B cell (primary cell): ENCODE results near the gene SPOCD1. TPM values are rescaled to one million over a fixed set of nuclear protein-coding genes. Genes with fewer than 3 reads are reported as not detected.

Experiments
- ATAC-seq: fragments of 200-7000 bp; cut with Tn5 transposase; one replicate; pipeline ENCODE4 v1.10.0; 2021; ENCODE audit warnings: low read depth, mild to moderate bottlenecking, moderate number of reproducible peaks, moderate library complexity
- CTCF ChIA-PET: fragments of 350-600 bp; sonication (Branson Sonifier 250); formaldehyde crosslinking; loops from one replicate; lab custom pipeline; 2021; ENCODE audit warnings: antibody characterized with exemption, inconsistent platforms; lab: Charles Lee
- POLR2A ChIA-PET: fragments of 350-600 bp; sonication (Branson Sonifier 250); formaldehyde crosslinking; loops from one replicate; lab custom pipeline; 2021; ENCODE audit warnings: antibody characterized with exemption; lab: Charles Lee
- DNase-seq: peaks from one replicate; pipeline ENCODE4 v3.0.0; 2013
- H2AFZ ChIP-seq: 2 replicates; pipeline ENCODE4 v1.6.1; 2012; ENCODE audit warnings: mild to moderate bottlenecking, low read depth, low read length; ENCODE audit not compliant: insufficient read depth, poor library complexity, severe bottlenecking
- H3K27ac ChIP-seq, 2 donors: 1 replicate in 1 of 2; 2 replicates in 1 of 2; pipeline ENCODE4 v1.5.1; 2012 to 2013; ENCODE audit warnings: low read length in 2 of 2, mild to moderate bottlenecking in 2 of 2, moderate library complexity in 1 of 2
- H3K27me3 ChIP-seq, 4 experiments: fragments of 200-600 bp in 1 of 4; sonication (generic) in 1 of 4; replicated peaks in 1 of 4; 1 replicate in 2 of 4; 2 replicates in 2 of 4; pipeline versions ENCODE4 v1.6.1 to v1.7.0; 2013 to 2016; ENCODE audit warnings: low read length in 3 of 4, mild to moderate bottlenecking in 2 of 4, mixed read lengths in 1 of 4, moderate library complexity in 1 of 4; ENCODE audit not compliant: insufficient read depth in 4 of 4, control insufficient read depth in 3 of 4; ENCODE audit errors: control extremely low read depth in 1 of 4
- H3K36me3 ChIP-seq, 2 experiments: replicated peaks in 1 of 2; 1 replicate in 1 of 2; 2 replicates in 1 of 2; pipeline versions ENCODE4 v1.6.1 to v1.7.1; 2013; ENCODE audit warnings: low read length in 1 of 2; ENCODE audit not compliant: insufficient read depth in 2 of 2, control insufficient read depth in 1 of 2; ENCODE audit errors: control extremely low read depth in 1 of 2, extremely low read depth in 1 of 2
- H3K4me1 ChIP-seq, 2 donors: fragments of 200-600 bp in 1 of 2; sonication (generic) in 1 of 2; 1 replicate in 1 of 2; 2 replicates in 1 of 2; pipeline versions ENCODE4 v1.5.1 to v1.6.1; 2013 to 2017; ENCODE audit warnings: low read length in 2 of 2; ENCODE audit not compliant: control insufficient read depth in 2 of 2, insufficient read depth in 2 of 2
- H3K4me2 ChIP-seq: replicated peaks from 2 replicates; pipeline ENCODE3; 2012; ENCODE audit warnings: mild to moderate bottlenecking, low read depth, low read length; ENCODE audit not compliant: poor library complexity, severe bottlenecking
- H3K4me3 ChIP-seq, 5 experiments: fragments of 200-600 bp in 1 of 5; sonication (generic) in 1 of 5; 1 replicate in 3 of 5; 2 replicates in 2 of 5; pipeline versions ENCODE4 v1.5.1 to v1.7.0; 2011 to 2016; ENCODE audit warnings: low read length in 4 of 5, mild to moderate bottlenecking in 4 of 5, low read depth in 2 of 5, control low read depth in 1 of 5, moderate library complexity in 1 of 5; ENCODE audit not compliant: insufficient read depth in 1 of 5; ENCODE audit errors: control extremely low read depth in 1 of 5, extremely low read depth in 1 of 5
- H3K79me2 ChIP-seq: fragments of 200-600 bp; sonication (generic); one replicate; pipeline ENCODE4 v1.6.0; 2016; ENCODE audit warnings: low read length; ENCODE audit not compliant: control insufficient read depth, insufficient read depth
- H3K9ac ChIP-seq: fragments of 200-600 bp; sonication (generic); 2 replicates; pipeline ENCODE4 v1.6.1; 2017; ENCODE audit warnings: mild to moderate bottlenecking, low read length, moderate library complexity
- H3K9me3 ChIP-seq, 3 donors: one replicate each; pipeline versions ENCODE4 v1.6.1 to v1.7.1; 2013; ENCODE audit warnings: low read length in 2 of 3; ENCODE audit not compliant: control insufficient read depth in 2 of 3, insufficient read depth in 1 of 3; ENCODE audit errors: control extremely low read depth in 1 of 3
- H4K20me1 ChIP-seq: 2 replicates; pipeline ENCODE4 v1.6.0; 2012; ENCODE audit warnings: mild to moderate bottlenecking, low read length; ENCODE audit not compliant: insufficient read depth, control insufficient read depth, poor library complexity, severe bottlenecking
- H3K27ac Mint-ChIP-seq: one replicate; pipeline ENCODE4 v1.8.0; 2021; ENCODE audit warnings: mixed read lengths
- H3K27me3 Mint-ChIP-seq: one replicate; pipeline ENCODE4 v1.8.0; 2021; ENCODE audit warnings: mixed read lengths
- H3K4me1 Mint-ChIP-seq: one replicate; pipeline ENCODE4 v1.8.0; 2021; ENCODE audit warnings: mixed read lengths
- H3K4me3 Mint-ChIP-seq: one replicate; pipeline ENCODE4 v1.8.0; 2021; ENCODE audit warnings: mixed read lengths
- H3K9me3 Mint-ChIP-seq: one replicate; pipeline ENCODE4 v1.8.0; 2022; ENCODE audit warnings: mixed read lengths; ENCODE audit not compliant: insufficient read depth
- EZH2 ChIP-seq: IDR thresholded peaks from 2 replicates; pipeline ENCODE4 v1.6.1; 2012; ENCODE audit warnings: borderline replicate concordance, low read depth, mild to moderate bottlenecking, moderate library complexity, low read length; ENCODE audit not compliant: insufficient read depth, poor library complexity, severe bottlenecking
- WGBS: methylation state at CpG from one replicate; pipeline ENCODE4 v1.1.5; 2013; ENCODE audit warnings: missing lambda C conversion rate; ENCODE audit not compliant: insufficient coverage; 5-methylcytosine and 5-hydroxymethylcytosine counted together
- intact Hi-C: fragments of 100-400 bp; cut with micrococcal nuclease; formaldehyde crosslinking; loops from one replicate; pipeline ENCODE4 v1.10.0; 2022
- polyA plus RNA-seq: library from polyadenylated mRNA; depleted of rRNA; stranded (reverse); fragments of >200 nt; gene quantifications from 2 replicates; pipeline ENCODE4 v1.2.3, GENCODE V29; 2012
- total RNA-seq, 2 donors: library from RNA; stranded (reverse); fragments of 120-200 nt in 1 of 2; gene quantifications; 1 replicate in 1 of 2; 2 replicates in 1 of 2; pipeline versions ENCODE4 v1.2.3 to v1.2.4, GENCODE V29; 2013 to 2022
- TF ChIP-seq, protein P1 (sequence below): fragments of 200-600 bp; IDR thresholded peaks from one replicate; pipeline ENCODE4 v1.8.0; 2022; ENCODE audit warnings: antibody characterized with exemption, mild to moderate bottlenecking

Gene SPOCD1
- total and polyA plus RNA-seq, 2 donors (not counting 1 experiment from before 2014, with no cell fraction given) = not detected

DNA sequence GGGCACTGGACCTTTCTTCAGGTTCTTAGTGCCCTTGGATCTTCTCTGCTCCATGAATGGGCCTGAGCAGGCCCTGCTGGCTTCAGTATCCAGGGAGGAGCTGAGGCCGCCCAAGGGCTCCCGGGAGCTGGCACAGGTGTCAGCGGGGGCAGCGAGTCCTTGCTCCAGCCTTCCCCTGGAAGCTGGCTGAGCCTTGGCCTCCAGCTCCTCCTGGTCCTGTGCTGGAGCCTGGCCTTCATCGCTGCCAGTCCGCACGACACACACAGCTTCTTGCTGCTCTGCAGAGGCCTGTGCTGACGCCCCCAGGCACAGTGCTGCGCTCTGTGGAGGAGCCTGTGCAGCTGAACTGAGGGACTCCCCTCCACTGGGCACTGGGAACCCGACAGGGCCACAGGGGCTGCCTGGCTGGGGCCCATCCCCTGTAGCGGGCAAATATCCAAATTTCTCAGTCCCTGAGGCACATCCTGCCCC lies 1.7 kb downstream of the SPOCD1 start:
- H3K27me3 ChIP-seq = no peaks in the 10 kb centered on the region
- 91% methylated on average over 11 of the region's 11 CpGs for WGBS
- H3K27ac ChIP-seq = no peak overlapping the region
- H4K20me1 ChIP-seq = no peaks in the 10 kb centered on the region
- H3K36me3 ChIP-seq = no peaks in the 10 kb centered on the region
- intact Hi-C loops = no loop called here
- peaks cover 24% of the 10 kb centered on the region for H3K4me1 Mint-ChIP-seq
- TF ChIP-seq EZH2 = no peak
- TF ChIP-seq, protein P1, sequence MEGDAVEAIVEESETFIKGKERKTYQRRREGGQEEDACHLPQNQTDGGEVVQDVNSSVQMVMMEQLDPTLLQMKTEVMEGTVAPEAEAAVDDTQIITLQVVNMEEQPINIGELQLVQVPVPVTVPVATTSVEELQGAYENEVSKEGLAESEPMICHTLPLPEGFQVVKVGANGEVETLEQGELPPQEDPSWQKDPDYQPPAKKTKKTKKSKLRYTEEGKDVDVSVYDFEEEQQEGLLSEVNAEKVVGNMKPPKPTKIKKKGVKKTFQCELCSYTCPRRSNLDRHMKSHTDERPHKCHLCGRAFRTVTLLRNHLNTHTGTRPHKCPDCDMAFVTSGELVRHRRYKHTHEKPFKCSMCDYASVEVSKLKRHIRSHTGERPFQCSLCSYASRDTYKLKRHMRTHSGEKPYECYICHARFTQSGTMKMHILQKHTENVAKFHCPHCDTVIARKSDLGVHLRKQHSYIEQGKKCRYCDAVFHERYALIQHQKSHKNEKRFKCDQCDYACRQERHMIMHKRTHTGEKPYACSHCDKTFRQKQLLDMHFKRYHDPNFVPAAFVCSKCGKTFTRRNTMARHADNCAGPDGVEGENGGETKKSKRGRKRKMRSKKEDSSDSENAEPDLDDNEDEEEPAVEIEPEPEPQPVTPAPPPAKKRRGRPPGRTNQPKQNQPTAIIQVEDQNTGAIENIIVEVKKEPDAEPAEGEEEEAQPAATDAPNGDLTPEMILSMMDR = no peak
- no peak overlapping the region for H3K4me3 Mint-ChIP-seq
- no peaks in the 10 kb centered on the region for H3K27me3 Mint-ChIP-seq
- H3K79me2 ChIP-seq = no peaks in the 10 kb centered on the region
- H2AFZ ChIP-seq = no peak overlapping the region
- no peaks in the 10 kb centered on the region for H3K9me3 Mint-ChIP-seq
- H3K4me3 ChIP-seq = no peak overlapping the region
- CTCF ChIA-PET = interaction anchor here (0.9 to 1.3 kb wide), 2 partner anchors 8 to 25 kb away, joined by 3 to 5 read pairs; no protein-coding TSS in a partner anchor
- POLR2A ChIA-PET = no interaction called here
- no peak overlapping the region for H3K27ac Mint-ChIP-seq
- H3K4me1 ChIP-seq = peaks cover 10 to 18% of the 10 kb centered on the region in 2 donors
- H3K9me3 ChIP-seq = peaks cover 0 to 5% (median 0%) of the 10 kb centered on the region in 3 donors
- no peak overlapping the region for H3K9ac ChIP-seq
- no peak for ATAC-seq
- DNase-seq = no peak
- H3K4me2 ChIP-seq = no peak overlapping the region

DNA sequence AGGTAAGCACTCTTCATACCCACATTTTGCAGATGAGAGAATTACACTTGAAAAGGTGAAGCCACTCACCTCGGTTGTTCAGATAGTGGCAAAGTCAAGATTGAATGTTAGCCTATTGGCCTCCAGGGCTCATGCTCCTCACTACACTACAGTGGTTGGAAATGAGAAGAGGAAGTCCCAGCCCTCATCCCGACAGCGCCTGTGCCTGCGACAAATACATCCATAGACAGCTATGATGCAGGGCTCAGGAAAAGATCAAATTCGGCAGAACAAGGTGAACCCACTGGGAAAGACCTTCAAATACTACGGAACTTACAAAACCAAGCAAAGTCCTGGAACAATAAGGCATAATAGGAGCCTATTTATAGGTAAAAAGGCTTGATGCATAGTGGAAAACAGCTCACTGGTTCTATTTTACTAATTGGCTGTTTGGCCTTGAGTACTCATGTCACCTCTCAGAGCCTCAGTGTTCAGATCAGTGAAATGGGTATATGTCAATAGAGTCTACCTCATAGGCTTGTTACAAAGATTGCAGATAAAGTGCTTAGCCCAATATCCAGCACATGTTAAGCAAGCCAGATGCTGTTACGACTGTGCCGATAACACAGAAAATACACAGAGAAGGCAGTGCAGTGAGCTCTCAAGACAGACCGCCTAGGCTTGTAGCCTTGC lies 3.5 kb downstream of the SPOCD1 start:
- Histone ChIP-seq H3K4me3 (no peak overlapping the region), H3K36me3 (no peaks in the 10 kb centered on the region), H3K79me2 (no peaks in the 10 kb centered on the region), H3K27ac (no peak overlapping the region), H3K9me3 (peaks cover 0 to 5% (median 0%) of the 10 kb centered on the region in 3 donors), H3K4me2 (no peak overlapping the region), H3K27me3 (no peaks in the 10 kb centered on the region), H3K4me1 (peaks cover 3 to 7% of the 10 kb centered on the region in 2 donors), H2AFZ (no peak overlapping the region), H3K9ac (no peak overlapping the region), H4K20me1 (no peaks in the 10 kb centered on the region)
- Mint-ChIP-seq H3K9me3 (no peaks in the 10 kb centered on the region), H3K27ac (no peak overlapping the region), H3K4me3 (no peak overlapping the region), H3K4me1 (peaks cover 15% of the 10 kb centered on the region), H3K27me3 (no peaks in the 10 kb centered on the region)
- ATAC-seq (no peak), DNase-seq (no peak)
- TF ChIP-seq, protein P1 = no peak
- TF ChIP-seq EZH2 = no peak
- ChIA-PET CTCF (interaction anchor here (1.2 kb wide), 1 partner anchor 23 kb away, joined by 4 read pairs; no protein-coding TSS in a partner anchor), POLR2A (no interaction called here)
- intact Hi-C loops = no loop called here
- WGBS = 66% methylated on average over 7 of the region's 9 CpGs
